ENCODE data around the gene MAP1LC3C. TPM values are rescaled to one million over a fixed set of nuclear protein-coding genes. Genes with fewer than 3 reads are reported as not detected.
A peak's percentile ranks its signal among the peaks of the same experiment; 100 is the strongest.

The MAP1LC3C gene
- 1.1 TPM for total RNA-seq

DNA sequence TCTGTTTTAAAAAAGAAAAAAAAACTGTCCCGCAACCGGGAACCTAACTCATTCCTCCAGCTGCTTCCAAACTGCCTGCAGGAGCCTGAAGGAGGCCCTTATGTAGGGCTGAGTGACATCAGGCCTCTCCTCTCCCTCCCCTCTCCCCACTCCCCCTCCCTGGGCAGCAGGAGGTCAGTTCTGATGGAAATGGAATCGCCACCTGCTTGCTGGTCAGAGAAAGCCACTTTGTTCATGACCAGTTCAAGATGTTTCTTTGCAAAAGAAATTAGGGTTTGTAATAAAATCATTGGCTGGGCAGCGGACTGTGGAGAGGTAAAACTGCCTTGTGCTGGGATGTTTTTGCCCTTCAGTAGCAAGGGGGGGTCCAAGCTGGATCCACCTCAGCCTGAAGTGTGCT lies at the start of gene MAP1LC3C:
TSS of gene MAP1LC3C (minus strand) at position 73 of the 400 bp plus-strand sequence. CDS start 90 bp downstream, outside the sequence.
- no peak for DNase-seq

GRCh38 chr1:242043165-242043564 lies 44.3 kb upstream of the MAP1LC3C start:
- no peak for DNase-seq

DNA sequence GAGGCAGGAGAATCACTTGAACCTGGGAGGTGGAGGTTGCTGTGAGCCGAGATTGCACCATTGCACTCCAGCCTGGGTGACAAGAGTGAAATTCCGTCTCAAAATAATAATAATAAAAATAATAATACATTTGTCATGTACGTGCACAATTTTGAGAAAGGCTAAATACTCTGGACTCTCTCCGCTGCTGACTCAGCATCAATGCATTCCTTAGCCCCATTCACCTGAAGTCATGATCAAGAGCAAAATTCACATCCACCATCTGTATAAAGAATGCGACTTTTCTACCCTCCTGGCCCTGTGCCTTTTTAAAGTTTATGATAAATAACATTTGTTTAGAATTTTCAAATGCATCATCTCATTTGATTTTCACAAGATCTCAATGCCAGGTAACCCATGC lies 35.5 kb upstream of the MAP1LC3C start:
- no peak for DNase-seq

GRCh38 chr1:242033447-242033846 lies 34.5 kb upstream of the MAP1LC3C start:
- DNase-seq = peak; percentile 18

DNA sequence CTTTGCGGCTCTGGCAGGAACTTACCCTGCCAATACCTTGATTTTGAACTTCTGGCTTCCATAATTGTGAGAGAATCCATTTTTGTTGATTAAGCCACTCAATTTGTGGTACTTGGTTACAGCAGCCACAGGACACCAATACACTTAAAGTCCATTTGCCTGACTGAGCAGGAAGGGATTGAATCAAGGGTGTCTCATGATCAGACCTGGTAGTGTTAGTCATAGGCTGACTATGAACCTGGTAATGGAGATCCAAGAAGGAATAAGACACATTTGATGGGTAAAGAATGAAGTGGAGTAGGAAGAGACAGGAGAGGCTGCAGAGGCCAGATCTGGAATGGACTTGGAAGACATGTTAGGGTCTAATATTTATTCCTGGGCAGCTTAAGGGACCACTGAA lies 31.2 kb upstream of the MAP1LC3C start:
- no peak for DNase-seq

GRCh38 chr1:242025681-242026080 lies 26.8 kb upstream of the MAP1LC3C start:
- DNase-seq = no peak

- no peak for DNase-seq
These were observed 24.9 kb upstream of the MAP1LC3C start for GRCh38 chr1:242023805-242024204.

DNA sequence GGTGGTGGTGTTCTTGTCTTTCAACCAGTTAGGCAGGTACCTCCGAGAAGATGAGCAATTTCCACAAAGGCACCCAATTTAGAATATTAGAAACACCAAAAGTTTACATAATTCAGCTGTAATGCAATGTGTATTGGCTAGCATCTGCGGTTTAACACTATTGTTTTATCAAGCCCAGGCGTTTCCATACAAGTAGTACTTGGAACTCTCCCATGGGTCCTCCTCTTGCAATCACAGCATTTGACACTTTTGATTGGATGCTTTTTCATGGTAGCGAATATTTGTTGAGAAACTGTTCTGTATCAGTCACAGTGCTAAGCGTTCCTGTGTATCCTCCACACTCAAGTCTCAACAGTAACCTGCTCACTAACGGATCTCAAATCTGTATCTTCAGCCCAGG lies 20.1 kb upstream of the MAP1LC3C start:
- no peak for DNase-seq

- peak; percentile 21 for DNase-seq
These were observed 18.8 kb upstream of the MAP1LC3C start for GRCh38 chr1:242017580-242018233.

DNA sequence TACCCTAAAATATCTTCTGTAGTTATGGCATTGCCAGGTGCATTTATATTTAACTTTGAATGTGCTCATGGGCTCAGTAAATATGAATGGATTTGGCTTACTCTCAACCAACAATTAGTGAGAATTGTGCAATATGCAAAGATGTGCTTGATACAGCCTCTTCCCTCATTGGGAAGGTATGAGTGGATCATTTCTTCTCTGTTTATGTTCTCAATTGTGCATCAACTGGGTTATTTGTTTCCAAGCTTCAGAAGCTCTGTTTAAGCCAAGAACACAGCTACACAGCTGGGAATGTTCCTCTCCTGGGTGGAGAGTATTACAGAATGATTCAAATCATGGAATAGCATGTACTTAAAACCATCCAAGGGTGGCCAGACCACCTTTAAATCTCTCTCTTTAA lies 17.6 kb upstream of the MAP1LC3C start:
- peak; percentile 10 for DNase-seq

DNA sequence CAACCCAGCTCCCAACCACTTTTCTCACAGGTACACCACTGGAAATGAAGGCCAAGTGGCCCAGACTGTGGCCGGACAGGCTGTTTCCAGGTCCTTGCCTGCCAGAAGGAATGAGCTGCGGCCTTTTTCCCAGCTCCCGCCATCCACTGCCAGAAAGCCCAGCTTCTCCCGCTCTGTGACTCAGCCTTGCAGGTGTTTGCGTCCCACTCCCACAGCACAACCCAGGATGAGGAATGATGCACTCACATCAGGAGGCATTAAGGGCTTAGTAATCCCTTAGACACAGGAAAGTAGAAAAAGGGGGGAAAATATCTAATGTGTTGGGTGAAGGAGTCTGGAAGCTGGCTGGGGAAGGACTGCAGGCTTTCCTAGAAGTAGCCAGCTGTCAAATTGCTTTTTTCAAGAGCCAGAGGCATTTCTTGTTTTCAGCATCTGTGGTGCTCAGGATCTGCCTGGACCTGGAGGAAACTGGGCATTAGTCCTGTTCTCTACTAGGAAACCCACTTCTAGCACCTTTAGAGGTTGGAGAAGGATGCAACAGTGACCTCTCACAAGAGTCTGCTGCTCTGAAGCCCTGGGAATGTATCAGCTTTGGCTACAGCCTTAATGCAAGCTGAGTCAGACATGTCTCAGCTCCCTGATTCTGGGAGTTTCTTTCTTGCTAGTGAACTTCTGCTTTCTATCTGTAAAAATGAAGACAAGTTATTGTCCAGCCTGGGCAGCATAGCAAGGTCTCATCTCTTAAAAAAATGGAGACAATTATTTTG lies 13.2 kb upstream of the MAP1LC3C start:
- DNase-seq = no peak

- DNase-seq = peak; percentile 74
These were observed 10.1 kb upstream of the MAP1LC3C start for GRCh38 chr1:242008826-242009495.

DNA sequence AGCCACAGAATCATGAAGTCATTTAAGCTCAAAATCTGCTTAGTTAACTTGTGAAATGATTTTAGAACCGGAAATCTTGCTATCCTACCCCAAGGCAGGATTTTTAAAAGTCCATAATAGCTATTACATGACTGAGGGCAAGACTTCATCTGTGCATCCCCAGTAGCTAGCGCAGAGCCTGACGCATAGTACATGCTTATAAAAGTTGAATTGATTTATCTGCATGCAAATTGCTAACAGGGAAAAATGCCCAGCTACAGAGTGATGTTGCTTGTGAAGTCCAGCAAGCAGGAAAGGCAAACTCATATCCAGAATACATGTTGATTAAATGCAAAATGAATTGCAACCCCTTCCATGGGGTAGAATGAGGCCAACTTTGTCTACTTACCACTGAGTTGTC lies 8.1 kb upstream of the MAP1LC3C start:
- no peak for DNase-seq

DNA sequence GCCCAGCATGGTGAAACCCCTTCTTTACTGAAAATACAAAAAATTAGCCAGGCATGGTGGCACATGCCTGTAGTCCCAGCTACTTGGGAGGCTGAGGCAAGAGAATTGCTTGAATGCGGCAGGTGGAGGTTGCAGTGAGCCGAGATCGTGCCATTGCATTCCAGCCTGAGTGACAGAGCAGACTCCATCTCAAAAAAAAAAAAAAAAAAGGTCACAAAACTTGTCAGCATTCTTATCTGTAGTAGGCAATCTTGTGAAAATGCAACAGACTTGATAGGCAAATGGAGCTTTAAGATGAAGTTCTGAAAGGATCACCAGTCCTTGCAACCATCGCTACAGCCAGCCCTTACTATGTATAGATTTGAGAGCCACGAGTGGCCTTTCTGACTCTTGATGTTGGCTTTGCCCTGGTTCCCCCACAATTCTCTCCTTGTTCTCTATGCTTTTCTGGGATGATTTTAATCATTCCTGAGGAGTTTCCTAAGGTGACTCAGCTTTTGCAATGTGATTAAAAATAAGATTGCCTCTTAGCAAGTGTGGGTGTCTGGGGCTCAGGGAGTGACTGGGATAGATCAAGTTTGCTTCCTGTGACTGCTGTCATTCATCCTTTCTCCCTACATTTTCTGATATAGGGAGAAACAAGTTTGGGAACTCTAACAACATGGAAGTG lies 7.1 kb upstream of the MAP1LC3C start:
- no peak for DNase-seq

DNA sequence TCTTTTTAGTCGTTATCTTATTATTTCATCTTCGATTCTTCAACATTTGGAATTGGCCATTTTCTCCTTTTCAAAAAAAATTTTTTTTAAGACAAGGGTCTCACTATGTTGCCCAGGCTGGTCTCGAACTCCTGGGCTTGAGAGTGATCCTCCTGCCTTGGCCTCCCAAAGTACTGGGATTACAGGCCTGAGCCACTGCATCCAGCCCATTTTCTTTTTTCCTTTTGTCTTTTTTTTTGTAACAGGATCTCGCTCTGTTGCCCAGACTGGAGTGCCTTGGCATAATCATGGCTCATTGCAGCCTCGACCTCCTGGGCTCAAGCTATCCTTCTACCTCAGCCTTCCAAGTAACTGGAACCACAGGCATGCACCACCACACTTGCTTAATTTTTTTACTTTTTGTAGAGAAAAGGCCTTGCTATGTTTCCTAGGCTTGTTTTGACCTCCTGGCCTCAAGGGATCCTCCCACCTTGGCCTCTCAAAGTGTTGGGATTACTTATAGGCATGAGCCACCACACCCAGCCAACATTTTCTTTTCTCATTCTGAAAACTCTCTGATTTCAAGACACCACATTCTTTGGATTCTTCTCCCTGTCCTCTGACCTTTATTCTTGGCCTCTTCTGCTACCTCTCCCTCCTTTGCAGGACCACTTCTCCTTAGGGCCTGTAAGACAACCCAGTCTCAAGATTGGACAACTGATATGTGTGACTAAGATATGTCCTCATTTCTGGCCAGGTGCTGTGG lies 6.0 kb upstream of the MAP1LC3C start:
- DNase-seq = no peak

DNA sequence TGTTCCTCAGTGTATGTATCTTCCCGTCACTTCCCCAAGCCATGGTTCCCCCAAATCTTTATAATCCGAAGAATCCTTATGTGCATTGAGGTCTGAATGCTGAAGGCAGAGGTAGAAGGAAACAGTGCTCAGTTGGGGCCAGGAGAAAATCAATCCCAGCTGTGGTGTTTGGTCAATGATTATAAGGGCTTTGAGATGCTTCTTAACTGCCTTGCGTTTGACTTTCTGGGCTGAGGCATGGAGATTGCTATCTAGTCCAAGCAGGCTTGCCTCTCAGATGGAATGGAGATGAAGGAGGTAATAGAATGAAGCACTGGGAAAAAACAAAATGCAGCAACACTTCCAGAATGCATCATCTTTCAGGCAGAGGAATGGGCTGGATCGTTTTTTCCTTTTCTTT lies 3.6 kb upstream of the MAP1LC3C start:
- DNase-seq = peak; percentile 23

- no peak for DNase-seq
These were observed 3.2 kb upstream of the MAP1LC3C start for GRCh38 chr1:242002072-242002471.

GRCh38 chr1:242000434-242000833 lies 1.5 kb upstream of the MAP1LC3C start:
- DNase-seq = no peak

DNA sequence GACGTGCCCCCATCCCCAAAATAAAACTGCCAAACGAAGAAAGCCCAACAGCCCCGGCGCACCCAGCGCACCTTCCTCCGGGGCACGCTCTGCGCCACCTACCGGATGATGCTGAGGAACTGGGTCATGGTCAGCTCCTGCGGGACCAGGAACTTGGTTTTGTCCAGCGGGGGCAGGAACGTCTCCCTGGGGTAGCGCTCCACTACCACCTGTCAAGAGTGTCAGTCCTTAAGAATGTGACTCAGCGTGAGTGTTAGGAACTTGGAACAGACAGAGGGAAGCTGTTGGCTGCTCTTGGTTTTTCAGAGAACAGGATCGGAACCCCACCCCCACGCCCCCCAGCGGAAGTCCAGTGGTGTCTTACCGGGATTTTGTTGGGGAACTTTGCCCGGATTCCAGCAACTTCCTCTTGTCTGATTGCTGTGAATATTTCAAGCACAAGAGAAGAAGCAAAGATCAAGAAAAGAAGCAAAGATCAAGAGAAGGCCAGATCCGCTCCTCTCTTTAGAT lies 431 bp downstream of the MAP1LC3C start:
- peak; percentile 62 for DNase-seq

GRCh38 chr1:241997401-241997998 lies 1.4 kb downstream of the MAP1LC3C start:
- DNase-seq = no peak

DNA sequence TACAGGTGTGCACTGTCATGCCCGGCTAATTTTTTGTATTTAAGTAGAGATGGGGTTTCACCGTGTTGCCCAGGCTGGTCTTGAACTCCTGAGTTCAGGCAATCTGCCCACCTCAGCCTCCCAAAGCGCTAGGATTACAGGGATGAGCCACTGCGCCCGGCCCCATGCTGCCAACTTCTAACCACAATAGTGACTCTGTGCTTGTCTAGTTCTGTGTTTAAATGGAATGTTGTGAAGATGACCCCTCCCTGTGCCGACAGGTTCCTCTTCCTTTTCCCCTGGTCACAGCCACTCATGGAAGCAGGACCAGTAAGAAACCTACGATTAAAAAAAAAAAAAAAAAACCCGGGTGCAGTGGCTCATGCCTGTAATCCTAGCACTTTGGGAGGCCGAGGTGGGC lies 4.7 kb downstream of the MAP1LC3C start:
- no peak for DNase-seq
